ENCODE measurements around the gene RPN1. TPM values are rescaled to one million over a fixed set of nuclear protein-coding genes. Genes with fewer than 3 reads are reported as not detected.

Gene RPN1
- total RNA-seq, 1 donor from 2014 or later, result 149 TPM

- H3K4me1 ChIP-seq, result peaks cover 22% of the 10 kb centered on the region
- peak overlapping the region; percentile 95 for H3K27ac ChIP-seq
- peak overlapping the region; percentile 57 to 80 for H3K4me3 ChIP-seq
- H3K27me3 ChIP-seq, result no peaks in the 10 kb centered on the region
- peaks cover 0 to 23% of the 10 kb centered on the region in 2 donors for H3K36me3 ChIP-seq
- intact Hi-C loops (cut with DNase I), result loop anchor here (10.0 kb wide), 1 partner anchor 178 kb away; no protein-coding TSS in a partner anchor
- H3K9me3 ChIP-seq, result no peaks in the 10 kb centered on the region
- no peak for DNase-seq (ENCODE audit: extremely low spot score in 2 of 2)
- TF ChIP-seq CTCF (IDR thresholded peaks at IDR 0.05) (no peak), POLR2A (IDR thresholded peaks at IDR 0.05) (no peak), POLR2AphosphoS5 (IDR thresholded peaks at IDR 0.05; ENCODE audit: insufficient read depth in 1 of 2, low read depth in 1 of 2) (no peak)
Measured at GRCh38 chr3:128617270-128617556, 33.4 kb downstream of the RPN1 start.

DNA sequence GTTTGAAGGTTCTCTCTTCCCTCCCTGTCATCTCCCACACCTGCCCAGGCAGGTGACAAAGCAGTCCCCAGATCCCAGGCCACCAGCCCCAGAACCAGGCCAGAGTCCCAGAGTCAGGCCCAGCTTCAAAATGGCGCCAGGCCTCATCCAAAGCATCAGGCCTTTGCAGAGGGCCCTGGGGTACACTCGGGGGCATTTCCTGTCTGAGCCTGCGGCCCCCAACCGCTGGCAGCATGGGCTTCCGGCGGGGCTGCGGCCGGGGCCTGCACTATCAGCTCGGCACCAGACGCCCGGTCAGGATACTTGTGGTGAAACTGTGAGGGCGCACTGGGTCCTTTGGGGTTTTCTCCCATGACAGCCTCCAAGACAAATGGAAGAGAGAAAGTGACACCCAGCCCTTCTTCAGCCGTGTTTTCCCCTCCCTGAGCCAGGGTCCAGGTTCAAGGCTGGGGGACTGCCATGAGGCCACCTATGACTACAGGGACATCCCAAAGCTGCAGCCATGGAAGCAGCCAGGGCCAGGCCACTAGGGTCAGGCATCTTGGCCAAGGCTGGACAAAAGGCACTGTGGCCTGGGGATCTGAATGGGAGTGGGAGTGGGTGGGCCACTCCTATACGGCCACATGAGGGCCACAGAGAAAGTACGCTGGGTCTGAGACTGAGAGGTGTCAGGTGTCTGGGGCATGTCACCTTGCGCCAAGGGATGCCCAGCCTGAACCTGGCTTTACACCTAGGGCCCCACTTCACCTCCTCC, 33.9 kb downstream of the RPN1 start:
- no peak for DNase-seq (ENCODE audit: extremely low spot score in 2 of 2)
- H3K4me1 ChIP-seq, result peaks cover 22% of the 10 kb centered on the region
- peak overlapping the region; percentile 57 to 80 for H3K4me3 ChIP-seq
- H3K27ac ChIP-seq, result peak overlapping the region; percentile 95
- intact Hi-C loops (cut with DNase I), result loop anchor here (10.0 kb wide), 1 partner anchor 178 kb away; no protein-coding TSS in a partner anchor
- peaks cover 0 to 17% of the 10 kb centered on the region in 2 donors for H3K36me3 ChIP-seq
- no peaks in the 10 kb centered on the region for H3K9me3 ChIP-seq
- H3K27me3 ChIP-seq, result no peaks in the 10 kb centered on the region
- TF ChIP-seq CTCF (IDR thresholded peaks at IDR 0.05), result no peak
- no peak for TF ChIP-seq POLR2A (IDR thresholded peaks at IDR 0.05)
- no peak for TF ChIP-seq POLR2AphosphoS5 (IDR thresholded peaks at IDR 0.05; ENCODE audit: insufficient read depth in 1 of 2, low read depth in 1 of 2)

DNA sequence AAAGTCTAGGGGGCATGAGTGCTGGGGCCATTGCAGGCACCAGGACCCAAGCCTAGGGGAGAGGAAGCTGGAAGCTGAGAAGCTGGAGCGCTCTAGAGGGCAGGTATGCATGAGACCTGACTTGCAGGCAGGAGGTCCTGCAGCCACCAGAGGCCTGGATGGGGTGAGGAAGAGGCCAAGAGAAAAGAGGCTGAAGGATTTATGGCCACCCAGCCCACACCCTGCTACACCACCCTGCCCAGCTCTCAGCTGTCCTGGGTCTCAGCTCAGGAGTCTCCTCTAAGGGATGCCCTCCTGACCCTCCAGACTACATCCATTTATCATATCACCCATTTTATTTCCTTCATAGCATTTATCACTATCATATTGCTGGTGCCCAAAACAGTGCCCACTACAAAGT, 36.5 kb downstream of the RPN1 start:
- H3K9me3 ChIP-seq, result no peaks in the 10 kb centered on the region
- H3K4me3 ChIP-seq, result no peak overlapping the region
- TF ChIP-seq CTCF (IDR thresholded peaks at IDR 0.05), result no peak
- TF ChIP-seq POLR2AphosphoS5 (IDR thresholded peaks at IDR 0.05; ENCODE audit: insufficient read depth in 1 of 2, low read depth in 1 of 2), result no peak
- TF ChIP-seq POLR2A (IDR thresholded peaks at IDR 0.05), result no peak
- H3K27me3 ChIP-seq, result no peaks in the 10 kb centered on the region
- intact Hi-C loops (cut with DNase I), result loop anchor here (10.0 kb wide), 1 partner anchor 181 kb away; no protein-coding TSS in a partner anchor
- DNase-seq (ENCODE audit: extremely low spot score in 2 of 2), result no peak
- H3K27ac ChIP-seq, result no peak overlapping the region
- H3K36me3 ChIP-seq, result no peaks in the 10 kb centered on the region
- peaks cover 17% of the 10 kb centered on the region for H3K4me1 ChIP-seq

- H3K9me3 ChIP-seq, result no peaks in the 10 kb centered on the region
- H3K27ac ChIP-seq, result no peak overlapping the region
- no peaks in the 10 kb centered on the region for H3K27me3 ChIP-seq
- H3K4me3 ChIP-seq, result no peak overlapping the region
- peaks cover 13% of the 10 kb centered on the region for H3K4me1 ChIP-seq
- DNase-seq (ENCODE audit: extremely low spot score in 2 of 2), result no peak
- intact Hi-C loops (cut with DNase I), result loop anchor here (10.0 kb wide), 1 partner anchor 182 kb away; no protein-coding TSS in a partner anchor
- no peaks in the 10 kb centered on the region for H3K36me3 ChIP-seq
- TF ChIP-seq POLR2A (IDR thresholded peaks at IDR 0.05) (no peak), CTCF (IDR thresholded peaks at IDR 0.05) (no peak), POLR2AphosphoS5 (IDR thresholded peaks at IDR 0.05; ENCODE audit: insufficient read depth in 1 of 2, low read depth in 1 of 2) (no peak)
Measured at GRCh38 chr3:128613083-128613829, 37.4 kb downstream of the RPN1 start.

Measured in vagina (tissue), 2 donors.